Activated T-cell treated with anti-CD3 and anti-CD28 coated beads, Interleukin-2, amount 50 U/mL, for 1 hour (primary cell): ENCODE data around the gene FARP1.
"Not testable (repeated sequence)": the region's sequence is repeated elsewhere in the genome, so short reads cannot be mapped to it uniquely, and the experiment has no call there.

Source experiments
- DNase-seq: peaks from one replicate; pipeline ENCODE4 v3.0.0-alpha.2; 2020

The FARP1 gene

DNA sequence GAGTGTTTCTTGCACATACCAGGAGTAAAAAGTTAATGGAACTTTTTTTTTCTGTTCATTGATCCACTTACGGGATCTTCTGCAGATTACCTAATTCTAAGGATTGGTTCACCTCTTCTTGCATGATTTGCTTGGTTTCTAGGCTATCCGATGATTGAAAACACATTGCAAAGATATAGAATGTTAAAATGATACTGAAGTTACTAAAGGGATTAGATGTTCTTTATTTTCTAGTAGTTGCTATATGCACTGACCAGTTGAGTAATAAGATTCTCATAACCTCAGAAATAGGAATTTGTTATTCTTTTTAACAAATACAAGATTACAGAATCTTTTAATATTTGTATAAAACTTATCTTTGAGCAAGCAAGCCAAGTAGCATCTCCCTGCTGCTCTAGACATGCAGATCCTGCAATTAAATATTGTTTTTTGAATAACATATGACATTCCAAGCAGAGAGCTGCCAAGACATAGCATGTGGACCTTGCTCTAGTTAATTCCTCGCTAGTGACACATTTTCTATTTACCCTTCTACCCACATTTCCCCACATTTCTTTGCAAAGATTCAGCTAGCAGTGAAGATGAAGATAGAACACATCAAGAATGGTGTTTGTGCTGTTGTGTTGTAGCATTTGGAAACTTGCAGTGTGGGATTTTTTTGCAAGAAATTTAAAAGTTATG, 85.9 kb downstream of the FARP1 start:
- no peak for DNase-seq

- DNase-seq: not testable (repeated sequence)
These were observed 87.9 kb downstream of the FARP1 start for GRCh38 chr13:98230762-98231161.

GRCh38 chr13:98232456-98232855, 89.6 kb downstream of the FARP1 start:
- no peak for DNase-seq

DNA sequence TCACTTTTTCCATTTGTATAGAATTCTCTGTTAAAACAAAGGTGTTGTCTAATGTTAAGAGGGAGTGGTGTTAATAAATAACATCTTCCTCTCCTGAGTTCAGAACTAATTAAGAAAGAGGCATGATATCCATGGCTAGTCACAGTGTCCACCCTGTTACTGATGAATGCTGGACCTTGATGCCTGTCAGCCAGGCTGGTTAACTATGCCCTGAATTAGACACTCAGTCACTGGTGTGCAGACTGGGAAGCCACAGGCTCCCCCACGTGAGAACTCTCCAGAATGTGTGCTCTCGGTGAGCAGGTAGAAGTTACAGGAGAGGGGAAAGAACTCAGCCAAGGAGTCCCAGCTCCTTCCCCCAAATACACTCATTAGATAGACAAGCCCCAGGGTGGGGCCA, 90.2 kb downstream of the FARP1 start:
- DNase-seq: no peak

- no peak for DNase-seq
These were observed 91.5 kb downstream of the FARP1 start for GRCh38 chr13:98234348-98234747.

DNA sequence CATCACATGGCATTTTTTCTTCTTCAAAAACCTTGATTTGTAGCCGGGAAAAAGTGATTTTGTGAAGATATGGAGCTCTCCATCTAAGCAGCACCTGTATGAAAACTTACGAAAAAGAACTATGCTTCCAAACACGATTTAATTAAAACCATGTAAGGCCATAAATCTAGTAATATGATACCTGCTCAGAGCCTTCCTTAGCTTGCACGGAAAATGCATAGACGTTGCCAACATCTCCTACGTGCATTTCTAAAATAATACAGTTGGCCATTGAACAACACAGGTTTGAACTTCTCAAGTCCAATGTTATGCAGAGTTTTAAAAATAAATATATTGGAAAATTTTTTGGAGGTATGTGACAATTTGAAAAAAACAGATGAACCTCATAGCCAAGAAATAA, 93.3 kb downstream of the FARP1 start:
- no peak for DNase-seq

GRCh38 chr13:98237331-98237730, 94.4 kb downstream of the FARP1 start:
- no peak for DNase-seq

- DNase-seq: no peak
These were observed 96.5 kb downstream of the FARP1 start for GRCh38 chr13:98239162-98240076.

DNA sequence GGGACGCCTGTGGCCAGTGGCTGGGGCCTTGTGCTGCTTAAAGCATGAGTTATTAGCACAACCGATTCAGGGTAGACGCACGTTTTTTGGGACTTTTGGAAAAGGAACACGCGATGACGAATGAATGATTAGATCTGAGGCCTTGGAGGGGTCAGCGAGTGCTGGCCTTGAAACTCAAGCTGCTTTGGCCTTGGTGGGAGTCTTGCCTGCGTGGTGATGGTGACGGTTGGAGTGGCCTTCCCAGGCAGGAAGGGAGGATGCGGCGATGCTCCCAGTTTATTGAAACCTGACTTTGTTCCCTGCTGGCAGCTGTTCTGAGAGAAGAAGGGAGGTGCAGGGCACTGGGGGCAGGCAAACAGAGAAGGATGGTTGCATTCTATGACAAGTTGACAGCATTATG, 97.2 kb downstream of the FARP1 start:
- DNase-seq: no peak

DNA sequence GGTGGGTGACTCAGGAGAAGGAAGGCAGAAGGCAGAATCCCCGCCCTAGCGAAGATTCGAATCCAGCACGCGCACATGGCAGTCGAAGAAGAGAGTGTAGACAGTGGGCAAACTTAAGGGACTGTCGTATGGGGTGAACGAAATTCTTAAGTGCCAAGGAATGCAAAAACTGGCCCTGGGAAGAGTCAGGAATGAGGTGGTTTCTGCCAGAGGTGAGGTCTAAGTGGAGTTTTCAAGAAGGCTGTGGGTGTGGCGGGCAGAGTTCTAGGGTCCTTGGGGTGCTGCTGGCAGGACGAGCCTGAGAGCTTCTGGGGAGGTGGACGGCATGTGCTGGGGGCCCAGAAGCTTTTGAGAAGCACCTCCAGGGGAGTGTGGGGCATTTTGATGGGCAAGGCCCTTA, 98.1 kb downstream of the FARP1 start:
- DNase-seq: no peak

- DNase-seq: no peak
These were observed 99.1 kb downstream of the FARP1 start for GRCh38 chr13:98241976-98242375.

DNA sequence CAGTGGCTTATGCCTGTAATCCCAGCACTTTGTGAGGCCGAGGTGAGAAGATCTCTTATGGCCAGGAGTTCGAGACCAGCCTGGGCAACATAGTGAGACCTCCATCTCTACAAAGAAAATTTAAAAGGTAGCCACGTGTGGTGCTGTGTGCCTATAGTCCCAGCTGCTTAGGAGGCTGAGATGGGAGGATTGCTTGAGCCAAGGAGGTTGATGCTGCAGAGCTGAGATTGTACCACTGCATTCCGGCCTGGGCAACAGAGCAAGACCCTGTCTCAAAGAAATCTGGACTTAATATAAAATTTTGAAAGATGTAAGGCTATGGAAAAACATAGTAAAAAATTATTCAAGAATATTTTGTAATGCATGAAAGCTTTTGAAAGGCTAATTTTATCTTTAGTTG, 99.5 kb downstream of the FARP1 start:
- no peak for DNase-seq

- no peak for DNase-seq
These were observed 101.0 kb downstream of the FARP1 start for GRCh38 chr13:98243929-98244272.

GRCh38 chr13:98246538-98247172, 103.8 kb downstream of the FARP1 start:
- no peak for DNase-seq

DNA sequence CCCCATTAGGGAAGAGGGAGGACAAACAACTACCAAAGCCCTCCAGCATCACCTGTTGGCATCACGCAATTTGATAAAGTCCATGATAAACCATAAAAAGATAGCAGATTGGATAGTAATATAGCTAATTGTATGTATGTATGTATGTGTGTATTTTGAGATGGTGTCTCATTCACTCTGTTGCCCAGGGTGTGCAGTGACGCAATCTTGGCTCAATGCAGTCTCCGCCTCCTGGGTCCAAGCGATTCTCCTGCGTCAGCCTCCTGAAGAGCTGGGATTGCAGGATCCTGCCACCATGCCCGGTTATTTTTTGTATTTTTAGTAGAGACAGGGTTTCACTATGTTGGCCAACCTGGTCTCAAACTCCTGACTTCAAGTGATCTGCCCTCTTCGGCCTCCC, 108.8 kb downstream of the FARP1 start:
- no peak for DNase-seq

DNA sequence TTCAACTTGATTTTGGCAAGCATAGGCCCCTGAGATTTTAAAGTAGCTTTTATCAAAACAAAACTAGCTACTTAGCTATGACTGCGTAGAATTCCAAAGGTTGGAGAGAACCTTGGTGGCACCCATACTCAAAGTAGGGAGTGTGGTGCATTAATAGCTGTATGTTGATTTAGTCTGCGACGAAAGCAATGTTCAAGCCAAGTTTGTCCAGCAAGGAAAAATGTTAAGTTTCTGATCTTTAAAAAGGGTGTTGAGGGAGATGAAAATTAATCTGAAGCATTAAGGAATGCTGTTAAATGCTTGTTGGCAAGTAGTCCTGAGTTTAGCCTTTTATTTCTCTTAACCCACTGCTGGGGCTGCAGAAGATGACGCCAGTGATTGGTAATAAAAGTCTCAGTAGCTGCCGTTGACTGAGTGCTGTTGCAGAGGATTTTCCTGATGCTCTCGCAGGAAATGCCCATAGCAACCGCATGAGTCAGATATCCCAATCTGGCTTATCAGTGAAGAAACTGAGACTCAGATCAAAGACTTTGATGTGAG, 110.1 kb downstream of the FARP1 start:
- no peak for DNase-seq

GRCh38 chr13:98253526-98253925, 110.6 kb downstream of the FARP1 start:
- no peak for DNase-seq

GRCh38 chr13:98254513-98254912, 111.6 kb downstream of the FARP1 start:
- no peak for DNase-seq

GRCh38 chr13:98258226-98258625, 115.3 kb downstream of the FARP1 start:
- DNase-seq: no peak

- DNase-seq: no peak
These were observed 117.7 kb downstream of the FARP1 start for GRCh38 chr13:98260357-98261164.

DNA sequence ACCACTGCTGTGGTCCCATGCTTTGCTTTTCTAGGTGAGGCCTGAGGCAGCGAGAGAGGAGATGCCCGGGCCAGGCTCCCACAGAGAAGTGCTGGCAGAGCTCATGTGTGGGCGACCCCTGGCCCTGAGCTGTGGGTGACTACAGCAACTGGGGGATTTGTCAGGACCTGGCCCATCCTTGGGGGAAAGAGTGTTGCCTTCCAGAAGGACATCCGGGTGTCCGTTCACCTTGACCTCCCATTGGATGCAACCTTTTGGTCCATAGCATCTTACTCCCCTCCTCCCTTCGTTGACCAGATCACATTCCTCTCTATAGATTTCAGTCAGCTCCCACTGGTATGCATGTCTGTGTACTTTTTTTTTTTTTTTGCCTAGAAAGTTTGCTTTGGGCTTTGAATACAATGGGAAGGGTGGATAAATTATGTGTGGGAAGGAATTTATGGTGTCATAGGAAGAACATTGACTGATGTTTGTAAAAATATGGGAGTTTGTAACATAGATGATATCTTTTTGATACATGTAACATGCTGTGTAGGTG, 118.3 kb downstream of the FARP1 start:
- no peak for DNase-seq

DNA sequence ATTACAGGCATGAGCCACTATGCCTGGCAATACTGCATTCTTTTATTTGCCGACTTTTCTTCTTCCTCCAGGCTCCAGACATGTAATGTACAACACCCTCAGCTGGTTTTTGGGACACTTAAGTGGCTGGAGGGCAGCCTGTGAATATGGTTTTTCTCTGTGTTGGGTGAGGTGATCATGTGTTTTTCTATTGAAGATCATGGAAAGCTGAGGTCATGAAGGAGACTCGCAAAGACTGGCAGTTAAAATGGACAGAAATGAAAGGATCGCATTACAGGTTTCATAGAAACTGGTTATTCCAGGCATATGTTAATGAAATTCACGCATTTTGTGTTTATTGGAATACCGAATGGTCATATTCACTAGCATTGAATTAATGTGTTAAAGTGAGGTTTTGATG, 119.4 kb downstream of the FARP1 start:
- no peak for DNase-seq

DNA sequence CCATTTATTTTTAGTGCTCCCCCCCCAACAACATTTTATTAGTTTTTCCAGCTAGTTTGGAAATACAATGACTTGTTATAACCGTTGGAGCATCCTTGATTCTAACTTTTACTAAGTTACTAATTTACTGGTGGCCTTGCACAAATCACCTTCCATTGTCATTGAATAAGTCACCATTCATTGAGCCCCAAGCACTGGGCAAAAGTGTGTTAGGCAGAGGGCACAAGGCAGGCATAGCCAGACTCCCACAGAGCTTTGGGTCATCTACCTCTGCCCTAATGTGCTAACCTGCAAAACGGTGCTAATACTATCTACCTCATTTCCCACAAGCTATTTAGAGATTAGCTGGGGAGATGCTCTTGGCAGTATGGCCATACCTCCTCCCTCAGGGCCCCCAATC, 120.9 kb downstream of the FARP1 start:
- no peak for DNase-seq
